ENCODE measurements around the gene NDUFS7.

NDUFS7 gene

GRCh38 chr19:1383312-1384084 is at the start of gene NDUFS7:
NDUFS7 (plus strand) TSS chr19:1383907; CDS start chr19:1383927, 20 bp downstream.
- DNase-seq: peak; percentile 93 to 97

GRCh38 chr19:1336079-1336684 is 47.5 kb upstream of the NDUFS7 start:
- no peak for DNase-seq

DNA sequence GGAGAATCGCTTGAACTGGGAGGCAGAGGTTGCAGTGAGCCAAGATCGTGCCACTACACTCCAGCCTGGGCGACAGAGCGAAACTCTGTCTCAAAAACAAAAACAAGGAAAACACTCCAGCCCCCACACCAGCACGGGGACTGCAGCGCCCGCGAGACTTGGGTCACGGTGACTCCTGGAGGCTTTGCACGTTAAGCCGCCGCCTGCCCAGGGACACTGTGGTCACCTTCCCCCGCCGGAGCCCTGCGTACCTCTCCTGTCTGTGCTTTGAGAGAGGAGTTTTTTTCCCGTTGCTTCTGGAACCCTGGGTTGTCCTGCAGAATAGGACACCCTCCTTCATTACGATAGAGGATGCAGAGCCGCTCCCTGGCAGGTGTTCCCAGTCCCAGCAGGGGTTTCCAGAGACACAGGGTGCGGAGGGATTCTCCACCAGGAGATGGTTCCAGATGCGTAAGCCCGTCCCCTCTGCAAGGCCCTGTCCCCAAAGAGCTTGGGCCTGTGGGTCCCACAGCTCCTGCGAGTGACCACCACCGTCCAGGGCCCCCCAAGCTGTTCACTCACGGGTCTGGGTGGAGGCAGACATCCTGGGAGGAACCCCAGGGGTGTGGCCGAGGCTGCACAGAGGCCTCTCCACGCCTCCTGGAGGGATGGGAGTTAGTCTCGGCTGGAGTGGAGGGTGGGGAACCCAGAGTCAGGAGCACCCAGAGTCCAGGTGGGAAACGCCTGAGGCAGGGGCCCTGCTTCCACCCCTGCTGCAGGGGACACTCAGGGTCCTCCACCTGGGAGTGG is 42.8 kb upstream of the NDUFS7 start:
- DNase-seq: no peak

DNA sequence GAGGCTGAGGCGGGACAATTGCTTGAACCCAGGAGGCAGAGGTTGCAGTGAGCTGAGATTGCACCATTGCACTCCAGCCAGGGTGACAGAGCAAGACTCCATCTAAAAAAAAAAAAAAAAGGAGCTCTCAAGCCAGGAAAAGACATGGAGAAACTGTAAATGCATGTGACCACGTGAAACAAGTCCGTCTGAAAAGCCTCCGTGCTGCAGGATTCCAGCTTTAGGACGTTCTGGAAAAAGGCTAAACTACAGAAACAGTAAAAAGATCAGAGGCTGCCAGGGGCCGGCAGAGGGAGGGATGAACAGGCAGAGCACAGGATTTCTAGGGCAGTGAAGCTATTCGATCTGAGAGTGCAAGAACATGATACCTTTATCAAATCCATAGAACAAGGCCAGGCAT is 40.7 kb upstream of the NDUFS7 start:
- DNase-seq: no peak

GRCh38 chr19:1349211-1349610 is 34.5 kb upstream of the NDUFS7 start:
- no peak for DNase-seq

DNA sequence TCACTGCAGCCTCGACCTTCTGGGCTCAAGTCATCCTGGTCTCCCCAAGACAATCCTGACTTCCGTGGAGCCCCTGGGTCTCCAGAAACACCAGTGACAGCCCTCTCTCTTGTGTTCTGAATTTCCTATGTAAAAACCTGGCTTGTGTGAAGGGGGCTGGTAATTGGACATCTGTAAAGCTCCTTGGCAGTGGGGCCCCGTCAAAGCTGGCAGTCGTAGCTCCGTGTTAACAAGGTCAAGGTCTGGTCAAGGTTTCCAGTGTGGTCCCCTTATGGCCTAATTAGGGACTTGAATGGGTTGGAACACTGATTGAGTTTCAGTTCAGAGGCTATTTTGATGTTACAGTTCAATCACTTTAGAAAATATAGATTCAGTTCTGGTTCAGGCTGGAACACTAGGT is 32.8 kb upstream of the NDUFS7 start:
- DNase-seq: no peak

GRCh38 chr19:1351381-1351851 is 32.3 kb upstream of the NDUFS7 start:
- no peak for DNase-seq

GRCh38 chr19:1353144-1353543 is 30.6 kb upstream of the NDUFS7 start:
- no peak for DNase-seq

GRCh38 chr19:1354970-1355567 is 28.6 kb upstream of the NDUFS7 start:
- no peak for DNase-seq

- DNase-seq: no peak
These were observed 27.9 kb upstream of the NDUFS7 start for GRCh38 chr19:1355568-1356507.

DNA sequence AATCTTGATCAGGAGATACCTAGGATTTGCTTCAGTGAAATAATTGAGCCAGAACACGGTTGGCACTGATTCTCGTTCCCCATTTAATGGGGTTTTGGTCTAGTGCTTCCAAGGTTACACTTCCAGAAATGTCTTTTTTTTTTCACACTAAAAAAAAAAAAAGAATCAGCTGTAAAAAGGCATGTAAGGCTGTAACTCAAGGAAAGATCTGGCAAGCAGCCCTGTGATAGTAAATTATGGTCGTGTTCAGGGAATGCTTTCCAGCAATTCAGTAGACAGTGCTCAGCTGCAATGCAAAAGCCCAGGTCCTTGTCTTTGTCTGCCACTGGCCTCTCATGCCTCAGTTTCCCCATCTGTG is 27.2 kb upstream of the NDUFS7 start:
- no peak for DNase-seq

- DNase-seq: no peak
These were observed 26.1 kb upstream of the NDUFS7 start for GRCh38 chr19:1357531-1358109.

DNA sequence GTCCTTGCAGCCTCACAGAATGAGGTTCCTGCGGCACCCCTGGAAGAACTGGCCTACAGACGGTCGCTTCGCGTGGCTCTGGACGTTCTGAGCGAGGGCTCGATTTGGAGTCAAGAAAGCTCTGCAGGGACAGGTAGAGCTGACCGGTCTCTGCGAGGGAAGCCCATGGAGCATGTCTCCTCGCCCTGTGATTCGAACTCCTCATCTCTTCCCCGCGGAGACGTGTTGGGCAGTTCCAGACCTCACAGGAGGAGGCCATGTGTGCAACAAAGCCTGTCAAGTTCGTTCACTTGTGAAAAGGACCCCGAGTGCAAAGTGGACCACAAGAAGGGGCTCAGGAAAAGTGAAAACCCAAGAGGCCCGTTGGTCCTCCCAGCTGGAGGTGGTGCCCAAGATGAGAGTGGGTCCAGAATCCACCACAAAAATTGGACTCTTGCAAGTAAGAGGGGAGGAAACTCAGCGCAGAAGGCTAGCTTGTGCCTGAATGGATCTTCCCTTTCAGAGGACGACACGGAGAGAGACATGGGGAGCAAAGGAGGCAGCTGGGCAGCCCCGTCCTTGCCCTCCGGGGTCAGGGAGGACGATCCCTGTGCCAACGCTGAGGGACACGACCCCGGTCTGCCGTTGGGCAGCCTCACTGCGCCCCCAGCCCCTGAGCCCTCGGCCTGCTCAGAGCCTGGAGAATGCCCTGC is 23.4 kb upstream of the NDUFS7 start:
- no peak for DNase-seq

- DNase-seq: no peak
These were observed 22.8 kb upstream of the NDUFS7 start for GRCh38 chr19:1360818-1361461.

DNA sequence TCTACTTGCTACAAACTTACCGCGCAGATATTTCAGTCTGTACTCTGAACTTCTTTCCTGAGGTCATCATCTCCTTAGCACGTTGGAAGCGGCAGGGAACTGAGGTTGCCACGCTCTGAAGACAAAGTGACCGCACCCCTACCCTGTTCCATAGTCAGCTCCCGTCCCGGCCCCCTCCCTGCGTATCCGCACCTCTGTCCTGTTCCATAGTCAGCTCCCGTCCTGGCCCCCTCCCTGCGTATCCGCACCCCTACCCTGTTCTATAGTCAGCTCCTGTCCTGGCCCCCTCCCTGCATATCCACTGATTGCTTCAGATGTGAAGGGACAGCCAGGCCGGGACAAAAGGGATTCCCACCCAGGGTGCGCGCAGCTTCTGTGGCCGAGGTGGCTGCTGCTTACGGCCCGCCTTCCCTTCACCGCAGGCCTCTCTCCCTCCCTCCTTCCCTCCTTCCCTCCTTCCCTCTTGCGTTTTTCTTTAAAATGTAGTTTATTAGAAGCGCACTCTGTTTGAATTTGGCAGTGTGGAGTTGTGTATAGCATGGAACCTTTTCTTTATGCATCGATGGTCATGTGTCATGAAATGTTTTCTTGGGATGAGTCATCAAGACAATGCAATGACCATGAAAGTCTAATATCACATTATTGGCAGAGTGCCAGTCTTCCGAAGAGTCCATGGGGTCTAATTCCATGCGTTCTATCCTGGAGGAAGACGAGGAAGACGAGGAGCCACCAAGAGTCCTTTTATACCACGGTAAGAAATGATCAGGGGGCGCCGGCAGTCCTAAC is 21.9 kb upstream of the NDUFS7 start:
- no peak for DNase-seq

DNA sequence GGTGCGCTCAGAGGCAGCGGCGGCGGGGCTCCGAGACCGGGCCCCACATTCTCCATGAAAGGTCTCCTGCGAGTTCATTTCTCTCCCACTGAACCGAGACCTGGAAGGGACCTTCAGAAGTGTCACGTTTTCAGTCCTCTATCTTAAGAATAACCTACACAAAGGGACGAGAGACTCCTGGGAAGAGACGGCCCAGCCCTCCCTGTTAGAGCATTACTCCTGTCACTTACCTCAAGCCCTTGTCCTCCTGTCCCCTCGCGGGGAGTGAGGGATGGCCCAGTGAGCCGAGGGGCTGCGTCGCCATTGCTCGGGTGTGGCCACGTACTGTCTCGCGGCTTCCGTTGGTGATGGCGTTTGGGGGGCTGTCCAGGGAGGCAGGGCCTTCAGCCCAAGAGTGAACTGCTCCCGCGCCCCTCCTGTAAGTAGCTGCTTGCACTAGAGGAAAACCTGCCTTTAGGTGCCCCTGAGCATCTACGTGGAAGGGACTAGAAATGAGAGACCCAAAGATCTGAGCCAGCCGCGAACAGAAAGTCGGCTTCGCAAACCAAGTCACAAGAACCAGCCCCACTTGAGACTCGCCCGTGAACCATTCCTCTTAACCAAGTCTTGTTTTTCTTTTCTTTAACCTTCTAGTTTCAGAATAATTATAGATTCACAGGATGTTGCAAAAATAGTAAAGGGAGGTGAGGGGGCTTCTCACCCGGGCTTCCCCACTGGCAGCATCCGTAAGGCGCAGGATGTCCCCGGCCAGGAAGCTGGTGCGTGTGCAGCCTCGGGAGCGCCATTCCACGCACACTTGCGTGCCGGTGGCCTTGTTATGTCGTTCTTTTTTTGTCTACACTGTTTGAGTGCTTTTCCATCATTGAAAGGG is 21.1 kb upstream of the NDUFS7 start:
- no peak for DNase-seq

GRCh38 chr19:1363599-1363998 is 20.1 kb upstream of the NDUFS7 start:
- DNase-seq: peak; percentile 20 to 50

DNA sequence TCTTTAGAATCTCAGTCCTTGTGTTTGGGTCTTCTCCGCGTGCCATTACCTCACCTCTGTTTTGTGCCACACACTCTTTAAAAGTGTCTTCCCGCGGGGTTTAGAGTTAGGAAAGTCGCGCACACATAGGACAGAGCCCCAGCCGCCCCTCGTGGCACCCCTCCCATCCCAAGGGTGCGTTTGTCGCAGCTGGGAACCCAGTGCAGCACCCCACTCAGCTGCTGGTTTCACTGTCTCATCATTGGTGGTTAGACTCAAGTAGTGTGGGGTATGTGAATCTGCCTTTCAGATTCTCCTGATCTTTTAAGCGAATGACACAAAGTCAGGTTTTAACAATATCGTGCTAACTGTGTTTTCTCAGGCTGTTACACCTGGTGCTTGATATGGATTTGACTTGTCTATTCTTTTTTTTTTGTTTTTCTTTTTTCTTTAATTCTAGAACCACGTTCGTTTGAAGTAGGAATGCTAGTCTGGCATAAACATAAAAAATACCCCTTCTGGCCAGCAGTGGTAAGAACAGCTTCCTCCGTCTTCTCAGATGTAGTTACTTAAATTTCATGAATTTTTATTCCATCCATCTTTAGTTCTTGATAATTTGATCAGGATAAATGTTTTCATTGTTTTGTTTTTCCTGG is 19.5 kb upstream of the NDUFS7 start:
- DNase-seq: peak in 1 of 2 donors; percentile 31
